Measurements from ENCODE around the gene FAM184A. TPM values are rescaled to one million over a fixed set of nuclear protein-coding genes. Genes with fewer than 3 reads are reported as not detected.

The FAM184A gene
- total and polyA plus RNA-seq, 2 donors (not counting 3 experiments of a cell fraction or from before 2014, with no cell fraction given): 0.04 to 0.84 TPM

DNA sequence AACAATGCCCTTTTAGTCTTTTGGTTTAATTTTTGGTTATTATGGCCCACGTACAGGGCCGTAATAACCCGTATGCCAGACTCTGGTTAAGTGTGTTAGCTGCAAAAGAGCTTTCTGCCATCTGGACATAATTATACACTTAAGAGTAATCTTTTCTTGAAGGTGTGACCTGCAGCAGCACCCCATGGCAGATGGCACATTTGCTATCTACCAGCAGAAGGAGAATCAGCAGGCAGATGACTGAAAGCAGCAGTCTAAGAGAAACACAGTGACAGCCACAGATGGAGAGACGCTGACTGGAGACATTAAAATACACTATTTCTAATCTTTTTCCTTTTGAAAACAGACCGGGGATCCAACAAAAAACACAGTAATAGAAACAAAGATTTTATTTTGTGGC lies 165.8 kb downstream of the FAM184A start:
- Histone ChIP-seq H3K36me3 (ENCODE audit: control insufficient read depth in 2 of 2, extremely low read depth in 1 of 2, insufficient read depth in 2 of 2, low read length in 2 of 2) (peaks cover 9 to 20% of the 10 kb centered on the region in 2 experiments), H3K79me2 (ENCODE audit: control insufficient read depth, insufficient read depth, low read length) (no peaks in the 10 kb centered on the region), H4K20me1 (replicated peaks; ENCODE audit: control insufficient read depth, extremely low read depth, insufficient read depth, low read length) (no peaks in the 10 kb centered on the region), H3K9ac (replicated peaks; ENCODE audit: extremely low read depth, insufficient read depth, low read length) (no peak overlapping the region), H3K4me2 (ENCODE audit: insufficient read depth, low read length) (no peak overlapping the region), H3K27me3 (ENCODE audit: control insufficient read depth in 2 of 2, insufficient read depth in 2 of 2, low read length in 2 of 2) (no peaks in the 10 kb centered on the region), H3K27ac (ENCODE audit: insufficient read depth, low read depth, low read length) (no peak overlapping the region), H3K4me1 (ENCODE audit: control insufficient read depth, extremely low read depth, insufficient read depth, low read length) (no peaks in the 10 kb centered on the region), H3K9me1 (replicated peaks; ENCODE audit: control insufficient read depth, extremely low read depth, insufficient read depth, low read length) (no peaks in the 10 kb centered on the region), H2AFZ (ENCODE audit: low read depth, low read length) (no peak overlapping the region), H3K4me3 (replicated peaks in 1 of 3; ENCODE audit: insufficient read depth in 1 of 3, low read depth in 1 of 3, low read length in 3 of 3) (no peak overlapping the region), H3K9me3 (replicated peaks; ENCODE audit: control insufficient read depth, insufficient read depth, low read length) (no peaks in the 10 kb centered on the region)
- CTCF ChIA-PET: interaction anchor here (1.0 kb wide), 1 partner anchor 198 kb away, joined by 3 read pairs; no protein-coding TSS in a partner anchor
- no TSS peak for BruUV-seq (replicated peaks)
- no peak for DNase-seq (ENCODE audit: low read depth, low spot score)
- TF ChIP-seq, protein P1, sequence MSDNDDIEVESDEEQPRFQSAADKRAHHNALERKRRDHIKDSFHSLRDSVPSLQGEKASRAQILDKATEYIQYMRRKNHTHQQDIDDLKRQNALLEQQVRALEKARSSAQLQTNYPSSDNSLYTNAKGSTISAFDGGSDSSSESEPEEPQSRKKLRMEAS (IDR thresholded peaks at IDR 0.05; ENCODE audit: insufficient read depth, insufficient read length): no peak
- TF ChIP-seq EZH2 (IDR thresholded peaks at IDR 0.05; ENCODE audit: borderline replicate concordance, low read depth, low read length, severe bottlenecking) (no peak), POLR2AphosphoS5 (IDR thresholded peaks at IDR 0.05; ENCODE audit: insufficient read depth, low read depth, low read length) (no peak), GATA2 (IDR thresholded peaks at IDR 0.05; ENCODE audit: insufficient read depth, insufficient read length, low read depth, low read length) (no peak), MYC (IDR thresholded peaks at IDR 0.05; ENCODE audit: low read depth, low read length) (no peak), CTCF (IDR thresholded peaks at IDR 0.05; ENCODE audit: extremely low read depth in 1 of 2, insufficient read depth in 1 of 2, low read depth in 1 of 2, low read length in 2 of 2) (no peak), POLR2A (IDR thresholded peaks at IDR 0.05; ENCODE audit: low read depth, low read length) (no peak), FOS (IDR thresholded peaks at IDR 0.05; ENCODE audit: borderline replicate concordance, insufficient read depth, low read length) (no peak), JUN (IDR thresholded peaks at IDR 0.05; ENCODE audit: borderline replicate concordance, insufficient read depth, insufficient read length, low read depth) (no peak)
- POLR2A ChIA-PET: no interaction called here
- no peak for FAIRE-seq
- intact Hi-C loops (cut with micrococcal nuclease): no loop called here
- dilution Hi-C loops (cut with MboI; ENCODE audit: extremely low pct_ligation_motif_present, low sequenced_read_pairs): no loop called here

MicroRNAs within 50 kb of the gene (microRNA counts, 767-probe panel; counts per million panel counts)
- microRNA hsa-miR-548b-3p (723 counts per million, percentile 96 among the panel's probes with 10 or more counts), microRNA hsa-miR-548b-5p (723 counts per million, percentile 96 among the panel's probes with 10 or more counts)

Small RNA genes lying within 50 kb of the gene (microRNA-seq; reads per million reads assigned to microRNA genes)
- gene MIR548B (ENCODE audit: borderline number of aligned reads, borderline replicate concordance): not detected

Small RNA genes lying within 50 kb of the gene (small RNA-seq; reads per million reads assigned to genes)
- gene MIR548B (ENCODE audit: insufficient read depth, insufficient read length, low read depth, low replicate concordance) (not detected), gene RF00019 (ENCODE audit: insufficient read depth, insufficient read length, low read depth, low replicate concordance) (not detected)

Other genes with a start within 250 kb of the FAM184A start
- gene ASF1A, start 184.5 kb downstream of the FAM184A start, total RNA-seq: 38.4 TPM in 2 replicates
- 8.8 and 17.6 TPM in 2 replicates for gene ASF1A, start 184.5 kb downstream of the FAM184A start, polyA plus RNA-seq
- gene MCM9, start 143.5 kb downstream of the FAM184A start, total RNA-seq: 14.1 and 14.6 TPM in 2 replicates
- gene MCM9, start 143.5 kb downstream of the FAM184A start, polyA plus RNA-seq: 1.3 and 2.0 TPM in 2 replicates

All from endothelial cell of umbilical vein (primary cell).